RPMI7951 (cell line): ENCODE measurements around the gene ZMYND8. TPM values are rescaled to one million over a fixed set of nuclear protein-coding genes. Genes with fewer than 3 reads are reported as not detected.
"Not testable (repeated sequence)": the region's sequence is repeated elsewhere in the genome, so short reads cannot be mapped to it uniquely, and the experiment has no call there.

Experiments
- DNase-seq: peaks from one replicate; pipeline ENCODE4 v3.0.0-alpha.2; 2012; ENCODE audit warnings: low read depth
- total RNA-seq: library from RNA; depleted of rRNA; stranded (reverse); fragments of >200 nt; shearing (Covaris generic); gene quantifications from 2 replicates; pipeline ENCODE4 v1.2.3, GENCODE V29; 2014

Gene ZMYND8
- total RNA-seq, 1 experiment from 2014 or later, result 36.0 TPM

- no peak for DNase-seq
Observed at GRCh38 chr20:47225458-47225857, 131.0 kb downstream of the ZMYND8 start.

- no peak for DNase-seq
Observed at GRCh38 chr20:47224857-47225256, 131.6 kb downstream of the ZMYND8 start.

DNA sequence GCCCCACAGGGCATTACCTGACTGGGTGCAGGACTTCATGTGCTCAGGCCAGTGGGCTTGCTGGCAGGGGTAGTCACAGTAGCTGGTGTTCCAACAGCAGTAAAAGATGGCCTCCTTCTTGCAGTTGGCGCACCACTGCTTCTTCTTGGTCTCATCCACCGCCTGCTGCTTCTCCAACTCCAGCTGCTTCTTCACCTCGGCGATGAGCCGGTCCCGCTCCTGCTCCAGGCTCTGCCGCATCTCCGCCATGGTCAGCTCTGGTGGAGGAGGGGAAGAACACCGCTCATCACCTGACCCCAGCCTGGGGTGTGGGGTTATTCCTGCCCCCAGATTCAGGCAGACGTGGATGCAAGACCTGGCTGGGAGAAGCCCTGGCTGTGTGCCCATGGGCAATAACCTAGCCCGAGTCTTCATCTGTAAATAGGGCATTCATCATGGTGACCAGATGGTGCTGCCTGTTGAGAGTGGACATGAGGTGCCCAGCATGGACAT, 132.2 kb downstream of the ZMYND8 start:
- no peak for DNase-seq

DNA sequence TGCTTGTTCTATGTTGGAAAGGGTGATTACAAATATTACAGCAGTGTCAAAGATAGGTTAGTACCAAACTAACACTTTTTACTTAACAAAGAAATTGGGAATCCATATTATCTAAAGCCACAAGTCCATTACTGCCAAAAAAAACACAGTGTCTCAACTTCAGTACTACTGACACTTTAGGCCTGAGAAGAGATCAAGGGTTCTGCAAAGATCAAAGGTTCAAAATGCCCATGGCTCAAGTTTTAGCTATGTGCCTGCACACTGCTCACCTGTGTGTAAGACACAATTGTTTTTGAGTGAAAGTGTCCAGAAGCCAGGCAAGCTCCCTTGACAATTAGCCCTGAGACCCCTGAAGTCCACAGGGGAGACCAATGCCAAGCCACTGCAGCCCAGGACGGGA, 132.6 kb downstream of the ZMYND8 start:
- DNase-seq, result no peak

GRCh38 chr20:47222468-47223119, 133.9 kb downstream of the ZMYND8 start:
- DNase-seq, result no peak

DNA sequence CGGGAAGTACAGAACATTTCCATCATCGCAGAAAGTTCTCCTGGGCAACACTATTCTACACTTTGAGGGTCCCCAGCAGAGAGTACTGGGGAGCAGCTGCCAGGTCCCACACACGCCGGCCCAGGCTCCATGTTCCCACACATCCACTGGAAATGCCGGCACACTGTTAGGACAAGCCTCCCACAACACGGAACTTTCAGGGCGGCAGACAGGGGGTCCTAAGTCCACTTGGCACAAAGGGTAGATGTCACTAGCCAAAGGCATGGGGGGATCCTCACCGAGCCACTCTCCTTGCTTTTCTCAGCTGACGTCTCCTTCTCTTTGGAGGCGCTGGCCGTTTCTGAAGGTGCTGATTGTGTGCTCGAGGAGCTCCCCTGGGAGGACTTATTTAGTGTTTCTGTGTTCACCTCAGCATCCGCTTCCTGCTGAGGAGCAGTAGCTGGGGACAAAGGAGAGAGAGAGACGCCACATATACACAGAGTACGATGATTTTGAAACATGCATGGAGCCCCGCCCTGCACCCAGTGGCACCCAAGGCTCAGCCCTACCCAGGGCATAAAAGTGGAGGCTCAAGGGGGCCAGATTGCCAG, 135.4 kb downstream of the ZMYND8 start:
- DNase-seq, result no peak

DNA sequence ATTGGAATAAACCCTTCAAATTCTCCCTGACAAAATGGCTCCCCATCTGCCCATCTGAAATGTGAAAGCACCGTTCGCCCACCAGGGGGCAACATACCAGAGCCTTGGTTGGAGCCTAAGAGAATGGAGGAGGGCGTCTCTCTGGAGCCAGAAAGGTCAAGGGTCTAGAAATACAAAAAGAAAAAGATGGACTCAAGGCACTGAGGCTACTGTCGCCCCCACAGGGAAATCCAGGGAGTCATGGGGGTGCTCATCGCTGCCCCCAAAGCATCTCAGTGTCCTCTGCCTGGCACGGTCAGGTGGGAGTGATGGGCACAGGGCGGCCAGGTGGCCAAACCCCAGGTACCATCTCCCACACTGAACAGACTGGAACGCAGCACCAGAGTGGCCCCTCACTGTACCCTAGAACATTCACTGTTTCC, 136.3 kb downstream of the ZMYND8 start:
- peak; percentile 56 for DNase-seq

DNA sequence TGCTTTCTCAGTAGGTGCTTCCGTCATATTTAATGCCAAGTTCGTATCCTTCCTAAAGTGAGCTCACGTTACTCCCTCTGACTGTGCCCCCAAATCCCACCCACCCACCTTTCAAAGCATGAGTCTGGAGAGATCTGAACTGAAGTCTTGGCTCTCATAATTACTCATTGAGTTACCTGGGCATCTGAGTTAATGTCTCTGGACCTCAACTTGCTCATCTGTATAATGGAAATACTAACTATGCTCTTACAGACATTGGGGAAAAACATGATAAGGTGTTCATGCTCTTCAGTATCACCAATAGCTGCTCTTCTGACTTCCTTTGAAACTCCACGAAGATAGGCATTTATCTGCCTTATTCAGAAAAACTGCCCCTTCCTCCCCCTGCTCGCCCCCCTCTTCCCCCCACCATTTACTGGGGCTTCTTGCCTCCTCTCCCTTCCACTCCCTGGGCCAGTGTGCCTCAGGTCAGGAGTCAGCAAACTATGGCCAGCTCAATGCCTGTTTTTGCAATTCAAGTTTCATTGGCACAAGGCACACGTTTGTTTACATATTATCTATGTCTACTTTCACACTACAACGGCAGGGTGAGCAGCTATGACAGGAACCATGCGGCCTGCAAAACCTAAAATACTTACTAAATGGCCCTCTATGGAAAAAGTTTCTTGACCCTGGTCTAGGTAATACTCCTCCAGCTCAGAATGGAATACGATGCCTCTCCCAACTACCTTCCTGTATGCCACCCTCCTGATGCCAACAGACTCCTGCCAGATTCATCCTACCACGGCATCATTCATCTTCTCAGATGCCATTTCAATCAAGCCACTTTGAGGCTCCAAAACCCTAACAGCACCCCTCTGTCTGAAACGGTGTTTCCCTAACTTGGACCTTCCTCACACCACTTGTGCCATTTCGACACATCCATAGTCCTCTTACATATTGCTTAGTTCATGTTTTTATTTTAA, 138.7 kb downstream of the ZMYND8 start:
- no peak for DNase-seq

- no peak for DNase-seq
Observed at GRCh38 chr20:47216819-47217410, 139.6 kb downstream of the ZMYND8 start.

DNA sequence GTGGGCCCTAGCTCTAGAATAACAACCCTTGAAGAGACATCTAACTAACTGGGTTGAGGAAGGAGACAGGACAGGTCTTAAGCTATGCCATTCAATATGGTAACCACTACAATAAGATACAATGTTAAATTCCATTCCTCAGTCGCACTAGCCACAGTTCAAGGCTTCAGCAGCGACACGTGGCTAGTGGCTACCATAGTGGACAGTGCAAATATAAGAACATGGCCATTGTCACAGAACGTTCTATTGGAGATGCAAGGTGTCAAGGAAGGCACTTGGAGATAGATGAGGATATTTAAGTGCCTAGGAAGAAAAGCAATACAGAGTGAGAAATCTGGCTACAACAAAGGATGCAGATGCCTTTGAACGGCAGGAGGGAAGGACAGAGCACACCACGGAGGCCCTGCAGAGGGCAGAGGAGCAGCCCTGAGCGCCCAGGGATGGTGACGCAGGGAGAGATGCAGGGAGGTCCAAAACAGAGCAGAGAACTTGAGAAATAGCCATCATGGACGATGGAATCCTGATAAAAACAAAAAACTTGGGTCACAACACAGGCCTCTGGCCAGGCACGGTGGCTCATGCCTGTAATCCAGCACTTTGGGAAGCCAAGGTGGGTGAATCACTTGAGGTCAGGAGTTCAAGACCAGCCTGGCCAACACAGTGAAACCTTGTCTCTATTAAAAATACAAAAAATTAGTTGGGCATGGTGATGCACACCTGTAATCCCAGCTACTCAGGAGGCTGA, 140.7 kb downstream of the ZMYND8 start:
- DNase-seq, result no peak

DNA sequence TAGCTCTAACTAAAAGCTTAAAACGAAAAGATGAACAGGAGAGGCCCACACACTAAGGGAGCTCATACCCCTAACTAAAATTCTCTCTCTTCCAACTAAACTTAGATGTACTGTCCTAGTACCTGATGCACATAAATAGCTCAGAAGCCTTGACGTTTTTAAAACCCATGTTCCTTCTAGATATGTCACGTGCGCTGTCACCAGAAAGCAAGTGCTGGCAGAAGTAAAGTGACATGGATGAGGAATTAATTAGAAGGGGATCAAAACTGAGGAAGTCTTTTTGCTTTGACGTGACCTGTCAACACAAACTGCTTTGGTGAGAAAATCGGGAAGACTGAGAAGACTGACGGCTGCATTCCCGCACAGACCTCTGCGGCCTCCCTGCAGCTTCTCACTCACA, 142.5 kb downstream of the ZMYND8 start:
- no peak for DNase-seq

GRCh38 chr20:47212606-47213207, 143.8 kb downstream of the ZMYND8 start:
- DNase-seq, result no peak

- no peak for DNase-seq
Observed at GRCh38 chr20:47211036-47211435, 145.5 kb downstream of the ZMYND8 start.

DNA sequence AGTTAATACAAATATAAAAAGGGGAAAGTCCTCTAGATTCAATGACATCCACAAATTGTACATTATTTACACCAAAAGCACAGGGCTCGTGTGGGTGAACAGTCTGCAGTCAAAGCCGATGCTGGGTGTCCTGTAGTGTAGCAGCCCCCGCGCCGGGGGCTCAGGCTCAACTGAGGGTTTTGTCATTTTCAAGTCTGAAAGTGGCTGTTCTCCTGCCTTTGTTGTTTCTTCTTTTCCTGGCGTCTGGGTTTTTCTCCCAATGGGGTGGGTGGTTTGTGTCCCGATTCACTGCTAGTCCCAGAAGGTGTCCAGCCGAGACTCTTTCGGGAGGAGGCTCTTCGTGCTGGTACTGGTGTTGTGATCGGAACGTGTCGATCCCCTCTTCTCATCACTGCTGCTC, 146.0 kb downstream of the ZMYND8 start:
- DNase-seq, result no peak

DNA sequence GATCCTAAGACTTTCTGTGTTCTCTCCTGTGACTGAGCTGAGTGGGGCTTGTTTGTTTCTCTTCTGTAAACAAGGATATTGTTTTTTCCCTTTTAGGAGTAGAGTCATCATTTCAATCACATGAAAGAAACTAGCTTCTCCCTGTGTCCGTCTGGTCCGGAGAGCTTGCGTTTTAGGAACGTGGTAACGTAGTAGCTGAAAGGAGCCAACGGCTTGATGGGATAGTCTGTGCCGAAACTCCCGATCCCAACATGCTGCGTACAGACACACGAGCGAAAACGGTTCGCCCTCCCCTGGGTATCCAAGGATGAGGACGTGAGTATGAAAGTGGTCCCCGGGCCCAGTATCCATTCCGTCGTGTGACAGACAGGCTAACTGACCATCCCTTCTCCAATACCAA, 146.5 kb downstream of the ZMYND8 start:
- DNase-seq, result no peak

DNA sequence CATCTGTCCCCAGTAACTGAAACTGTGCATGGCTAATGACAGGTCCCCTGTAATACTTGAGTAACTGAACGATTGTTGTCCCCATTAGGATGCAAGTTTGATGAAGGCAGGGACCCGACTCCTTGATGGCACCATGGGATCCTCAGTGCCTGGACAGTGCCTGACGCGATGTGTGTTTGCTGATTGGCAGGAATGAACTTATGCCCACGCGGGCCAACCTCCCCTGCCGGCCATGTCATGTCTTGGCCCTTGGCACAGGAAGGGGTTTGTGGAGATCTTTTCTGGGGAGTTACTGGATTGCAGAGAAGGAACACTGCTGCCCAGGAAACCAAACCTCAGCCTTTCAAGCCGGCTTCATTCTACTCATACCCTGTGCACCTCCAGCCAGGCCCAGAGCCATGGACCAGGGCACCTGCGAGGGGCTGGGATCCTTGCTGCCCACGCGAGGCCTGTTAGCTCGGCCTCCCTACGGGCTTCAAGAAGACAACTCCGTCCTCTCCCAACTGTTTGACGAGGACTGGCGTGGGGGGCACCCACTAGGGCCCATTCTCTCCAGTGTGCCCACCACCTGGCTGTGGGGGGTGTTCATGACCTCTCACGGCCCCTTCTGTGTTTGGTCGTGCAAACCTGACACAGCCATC, 147.8 kb downstream of the ZMYND8 start:
- no peak for DNase-seq

GRCh38 chr20:47206962-47207641, 149.4 kb downstream of the ZMYND8 start:
- no peak for DNase-seq

DNA sequence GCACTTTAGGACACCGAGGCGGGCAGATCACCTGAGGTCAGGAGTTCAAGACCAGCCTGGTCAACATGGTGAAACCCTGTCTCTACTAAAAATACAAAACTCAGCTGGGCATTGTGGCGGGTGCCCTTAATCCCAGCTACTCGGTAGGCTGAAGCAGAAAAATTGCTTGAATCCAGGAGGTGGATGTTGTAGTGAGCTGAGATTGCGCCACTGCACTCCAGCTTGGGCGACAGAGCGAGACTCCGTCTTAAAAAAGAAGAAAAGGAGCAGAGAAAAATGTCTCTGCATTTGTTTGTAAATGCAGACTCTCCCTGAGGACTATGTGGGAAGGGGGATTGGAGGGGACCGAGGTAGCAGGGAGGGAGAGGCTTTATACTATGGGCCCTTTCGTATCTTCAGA, 149.9 kb downstream of the ZMYND8 start:
- not testable (repeated sequence) for DNase-seq

GRCh38 chr20:47205577-47206123, 150.8 kb downstream of the ZMYND8 start:
- peak; percentile 79 for DNase-seq

DNA sequence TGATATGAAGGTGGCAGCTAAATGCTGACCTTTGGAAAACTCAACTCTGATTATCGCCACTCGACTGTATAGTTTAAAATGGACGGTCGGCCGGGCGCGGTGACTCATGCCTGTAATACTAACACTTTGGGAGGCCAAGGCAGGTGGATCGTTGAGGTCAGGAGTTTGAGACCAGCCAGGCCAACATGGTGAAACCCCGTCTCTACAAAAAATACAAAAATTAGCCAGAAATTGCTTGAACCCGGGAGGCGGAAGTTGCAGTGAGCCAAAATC, 151.7 kb downstream of the ZMYND8 start:
- not testable (repeated sequence) for DNase-seq
